PC-3 (cell line): ENCODE data around the gene POLR2L. TPM values are rescaled to one million over a fixed set of nuclear protein-coding genes. Genes with fewer than 3 reads are reported as not detected.

ENCODE experiments used
- ATAC-seq: fragments of 200-7000 bp; cut with Tn5 transposase; 2 replicates; pipeline ENCODE4 v1.9.1; 2020; ENCODE audit warnings: mild to moderate bottlenecking, moderate library complexity
- BruUV-seq: library from RNA; stranded (reverse); fragments of 400-500 nt; replicated peaks from 2 replicates; lab custom pipeline; 2021; lab: Mats Ljungman, UMichigan
- CTCF ChIA-PET: fragments of 300-600 bp; sonication (Branson Sonifier 250); formaldehyde crosslinking; loops from one replicate; lab custom pipeline; 2022; ENCODE audit warnings: antibody characterized with exemption; lab: Charles Lee
- POLR2A ChIA-PET: fragments of 300-600 bp; sonication (Branson Sonifier 250); formaldehyde crosslinking; loops from one replicate; lab custom pipeline; 2022; ENCODE audit warnings: antibody characterized with exemption; ENCODE audit not compliant: unreplicated experiment; lab: Charles Lee
- DNase-seq: peaks from one replicate; pipeline ENCODE4 v3.0.0-alpha.2; 2015
- H2AFZ ChIP-seq: fragments of 300-600 bp; sonication (generic); 2 replicates; pipeline ENCODE4 v1.6.0; 2016; ENCODE audit warnings: antibody characterized with exemption, low read length
- H3F3A ChIP-seq: fragments of 300-600 bp; sonication (generic); one replicate; pipeline ENCODE4 v1.6.0; 2017; ENCODE audit warnings: antibody characterized with exemption, low read length, control low read depth, mild to moderate bottlenecking; ENCODE audit not compliant: unreplicated experiment
- H3K27ac ChIP-seq: fragments of 300-600 bp; sonication (generic); 2 replicates; pipeline ENCODE4 v1.5.1; 2016; ENCODE audit warnings: mild to moderate bottlenecking, low read length
- H3K27me3 ChIP-seq: fragments of 300-600 bp; sonication (generic); 2 replicates; pipeline ENCODE4 v1.6.1; 2016; ENCODE audit warnings: low read length, mixed read lengths
- H3K36me3 ChIP-seq: fragments of 300-600 bp; sonication (generic); 2 replicates; pipeline ENCODE4 v1.6.1; 2016; ENCODE audit warnings: low read depth, mixed run types, low read length, mixed read lengths
- H3K4me1 ChIP-seq: fragments of 300-600 bp; sonication (generic); 2 replicates; pipeline ENCODE4 v1.5.1; 2016; ENCODE audit warnings: low read length; ENCODE audit not compliant: insufficient read depth
- H3K4me2 ChIP-seq: fragments of 300-600 bp; sonication (generic); 2 replicates; pipeline ENCODE4 v1.6.0; 2016; ENCODE audit warnings: low read length
- H3K4me3 ChIP-seq: fragments of 300-600 bp; sonication (generic); 2 replicates; pipeline ENCODE4 v1.5.1; 2016; ENCODE audit warnings: mild to moderate bottlenecking, low read length, mixed read lengths
- H3K79me2 ChIP-seq: fragments of 300-600 bp; sonication (generic); 2 replicates; pipeline ENCODE4 v1.6.1; 2017; ENCODE audit warnings: low read length, mixed read lengths
- H3K9ac ChIP-seq: fragments of 300-600 bp; sonication (generic); 2 replicates; pipeline ENCODE4 v1.6.0; 2016; ENCODE audit warnings: mild to moderate bottlenecking, low read length
- H3K9me2 ChIP-seq: fragments of 300-600 bp; sonication (generic); replicated peaks from 2 replicates; pipeline ENCODE4 v1.6.1; 2016; ENCODE audit warnings: mixed run types, low read length, mixed read lengths
- H3K9me3 ChIP-seq: fragments of 300-600 bp; sonication (generic); 2 replicates; pipeline ENCODE4 v1.6.1; 2016; ENCODE audit warnings: low read length, mixed read lengths
- H4K20me1 ChIP-seq: fragments of 300-600 bp; sonication (generic); 2 replicates; pipeline ENCODE4 v1.6.1; 2016; ENCODE audit warnings: low read length, mixed read lengths
- CTCF ChIP-seq: fragments of 300-600 bp; sonication (generic); conservative IDR thresholded peaks from 2 replicates; pipeline ENCODE4 v1.5.1; 2017; ENCODE audit warnings: antibody characterized with exemption, low read depth, mild to moderate bottlenecking, low read length
- EZH2 ChIP-seq: fragments of 300-600 bp; sonication (generic); IDR thresholded peaks from one replicate; pipeline ENCODE4 v1.6.1; 2017; ENCODE audit warnings: antibody characterized with exemption, mild to moderate bottlenecking, low read length; ENCODE audit not compliant: unreplicated experiment
- EZH2phosphoT487 ChIP-seq: fragments of 300-600 bp; sonication (generic); IDR thresholded peaks from 2 replicates; pipeline ENCODE4 v1.6.1; 2018; ENCODE audit warnings: mild to moderate bottlenecking, antibody characterized with exemption, low read length, borderline replicate concordance
- intact Hi-C: fragments of 100-400 bp; cut with micrococcal nuclease; formaldehyde crosslinking; loops from 2 replicates; pipeline ENCODE4 v1.9.0; 2023
- total RNA-seq: library from RNA; depleted of rRNA; stranded (reverse); fragments of >200 nt; gene quantifications from 2 replicates; pipeline ENCODE4 v1.2.3, GENCODE V29; 2014

The POLR2L gene
- total RNA-seq, 1 experiment from 2014 or later, result 1,148 TPM

GRCh38 chr11:848380-848931 lies 6.1 kb upstream of the POLR2L start:
- intact Hi-C loops, result no loop called here
- no peaks in the 10 kb centered on the region for H3K9me3 ChIP-seq
- no TSS peak for BruUV-seq
- no peak overlapping the region for H3K4me2 ChIP-seq
- H3F3A ChIP-seq, result no peaks in the 10 kb centered on the region
- H3K27ac ChIP-seq, result no peak overlapping the region
- no peak overlapping the region for H3K4me3 ChIP-seq
- no peaks in the 10 kb centered on the region; the same call in 1 of the 2 replicates for H3K36me3 ChIP-seq
- no peaks in the 10 kb centered on the region for H3K27me3 ChIP-seq
- ChIA-PET POLR2A (no interaction called here), CTCF (no interaction called here)
- H3K9ac ChIP-seq, result no peak overlapping the region
- TF ChIP-seq EZH2phosphoT487 (no peak), EZH2 (no peak), CTCF (peak; percentile 75)
- H3K4me1 ChIP-seq, result peaks cover 32% of the 10 kb centered on the region
- ATAC-seq (no peak), DNase-seq (no peak)
- H2AFZ ChIP-seq, result no peak overlapping the region
- H3K79me2 ChIP-seq, result peaks cover 38% of the 10 kb centered on the region
- H3K9me2 ChIP-seq, result no peaks in the 10 kb centered on the region
- H4K20me1 ChIP-seq, result no peaks in the 10 kb centered on the region; the same call in 1 of the 2 replicates

- ChIA-PET POLR2A (no interaction called here), CTCF (no interaction called here)
- TF ChIP-seq EZH2 (no peak), EZH2phosphoT487 (no peak), CTCF (no peak)
- BruUV-seq, result no TSS peak
- Histone ChIP-seq H3K9ac (no peak overlapping the region), H3F3A (no peaks in the 10 kb centered on the region), H2AFZ (no peak overlapping the region), H3K4me3 (no peak overlapping the region), H3K36me3 (no peaks in the 10 kb centered on the region; the same call in 1 of the 2 replicates), H3K79me2 (peaks cover 42% of the 10 kb centered on the region), H3K27ac (no peak overlapping the region), H3K27me3 (no peaks in the 10 kb centered on the region), H4K20me1 (no peaks in the 10 kb centered on the region; the same call in 1 of the 2 replicates), H3K4me1 (peaks cover 33% of the 10 kb centered on the region), H3K9me2 (no peaks in the 10 kb centered on the region), H3K9me3 (no peaks in the 10 kb centered on the region), H3K4me2 (no peak overlapping the region)
- DNase-seq (no peak), ATAC-seq (no peak)
- intact Hi-C loops, result no loop called here
Measured at GRCh38 chr11:847876-848275, 5.5 kb upstream of the POLR2L start.

GRCh38 chr11:846496-847098 lies 4.3 kb upstream of the POLR2L start:
- DNase-seq (no peak), ATAC-seq (no peak)
- peaks cover 6% of the 10 kb centered on the region for H4K20me1 ChIP-seq
- H3K79me2 ChIP-seq, result peaks cover 53% of the 10 kb centered on the region
- H3K27me3 ChIP-seq, result no peaks in the 10 kb centered on the region
- peaks cover 33% of the 10 kb centered on the region for H3K4me1 ChIP-seq
- ChIA-PET CTCF (no interaction called here), POLR2A (no interaction called here)
- TF ChIP-seq EZH2, result no peak
- no peak for TF ChIP-seq CTCF
- TF ChIP-seq EZH2phosphoT487, result no peak
- BruUV-seq, result no TSS peak
- H3K4me2 ChIP-seq, result peak overlapping the region; percentile 90
- intact Hi-C loops, result no loop called here
- H3K36me3 ChIP-seq, result no peaks in the 10 kb centered on the region; the same call in 1 of the 2 replicates
- no peaks in the 10 kb centered on the region for H3F3A ChIP-seq
- H2AFZ ChIP-seq, result no peak overlapping the region
- H3K27ac ChIP-seq, result no peak overlapping the region
- no peak overlapping the region for H3K4me3 ChIP-seq
- no peaks in the 10 kb centered on the region for H3K9me2 ChIP-seq
- H3K9ac ChIP-seq, result no peak overlapping the region
- no peaks in the 10 kb centered on the region for H3K9me3 ChIP-seq
